GM18511 (cell line): ENCODE results near the gene NOS1AP.
"Not testable (repeated sequence)": the region's sequence is repeated elsewhere in the genome, so short reads cannot be mapped to it uniquely, and the experiment has no call there.

Experiments
- ATAC-seq: cut with Tn5 transposase; IDR thresholded peaks from one replicate; pipeline ENCODE4 v1.9.1; 2021; ENCODE audit warnings: mild to moderate bottlenecking, moderate library complexity; ENCODE audit not compliant: unreplicated experiment

Gene NOS1AP

DNA sequence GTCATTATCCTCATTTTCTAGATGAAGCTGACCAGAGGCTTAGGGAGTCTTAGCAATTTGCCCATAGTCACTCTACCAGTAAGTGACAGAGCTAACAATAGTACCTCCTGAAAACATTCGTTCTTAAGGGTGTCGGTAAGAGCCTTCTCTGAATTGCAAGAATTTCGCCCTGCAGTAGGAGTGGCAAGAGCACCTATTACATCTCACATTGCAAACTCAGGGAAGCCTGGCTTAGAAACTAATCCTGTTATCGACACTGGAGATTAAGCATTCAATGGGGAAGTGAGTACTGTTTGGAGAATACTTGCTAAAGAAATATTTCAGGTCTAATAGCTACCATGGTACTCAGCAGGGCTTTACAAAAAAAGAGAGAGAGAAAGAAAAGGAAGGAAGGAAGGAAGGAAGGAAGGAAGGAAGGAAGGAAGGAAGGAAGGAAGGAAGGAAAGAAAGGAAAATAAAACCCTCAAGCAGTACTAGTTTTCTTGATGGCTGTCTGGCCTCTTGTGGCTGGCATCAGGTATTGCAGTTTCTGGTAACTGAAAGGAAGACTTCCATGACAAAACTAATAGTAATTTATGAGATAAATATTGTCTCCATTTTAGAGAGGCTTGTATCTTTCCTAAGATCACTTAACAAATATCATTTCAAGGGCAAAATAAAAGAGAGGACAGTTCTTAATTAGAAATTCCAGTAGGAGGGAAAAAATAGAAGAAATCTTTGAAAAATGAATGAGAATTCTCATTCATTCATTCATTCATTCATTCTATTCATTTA is 322.5 kb downstream of the NOS1AP start:
- no peak for ATAC-seq

GRCh38 chr1:162396201-162396906 is 326.9 kb downstream of the NOS1AP start:
- no peak for ATAC-seq

DNA sequence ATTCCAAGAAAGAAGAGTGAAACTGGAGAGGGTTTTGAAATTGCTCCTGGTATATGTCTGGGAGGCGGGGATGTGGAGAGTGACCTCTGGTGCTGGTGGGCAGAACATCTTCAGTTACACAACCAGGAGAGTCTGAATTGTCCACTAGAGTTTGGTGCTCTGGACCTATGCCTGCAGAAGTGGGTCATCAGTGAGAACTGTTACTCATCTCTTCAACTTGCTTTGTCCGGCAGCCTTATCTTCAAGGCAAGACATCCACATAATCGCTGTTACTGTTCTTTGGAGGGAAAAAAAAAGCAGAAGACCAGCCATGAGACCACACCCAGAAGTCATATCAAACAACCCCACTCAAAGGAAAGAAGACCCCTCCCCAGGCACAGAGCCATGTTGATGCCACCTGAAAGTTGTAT is 327.6 kb downstream of the NOS1AP start:
- no peak for ATAC-seq

DNA sequence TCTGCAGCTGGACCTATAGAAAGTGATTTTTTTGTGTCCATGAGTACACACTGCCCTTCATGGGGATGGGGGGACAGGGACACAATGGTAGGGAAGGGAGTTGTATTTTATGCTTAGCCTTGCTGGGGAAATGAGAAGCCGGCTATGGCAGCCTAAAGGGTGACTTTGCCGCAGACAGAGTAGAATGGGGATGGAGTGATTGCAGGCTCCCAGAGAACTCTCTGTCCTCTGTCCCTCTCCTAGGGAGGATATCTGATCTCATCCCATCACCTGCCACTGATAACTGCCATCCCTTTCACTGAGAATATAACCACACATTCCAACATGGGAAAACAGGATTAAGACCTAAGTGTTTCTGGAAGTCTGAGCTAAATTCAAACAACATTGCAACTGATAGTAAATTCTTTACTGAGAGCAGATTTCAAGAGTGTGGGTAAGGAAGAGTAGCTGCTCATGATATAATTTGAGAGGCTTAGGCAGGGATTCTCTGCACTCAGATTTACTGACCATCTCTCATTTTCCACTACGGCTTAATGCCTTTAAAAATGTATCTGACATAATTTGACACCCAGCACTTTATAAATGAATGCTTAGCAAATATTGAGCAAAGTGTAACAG is 328.6 kb downstream of the NOS1AP start:
- ATAC-seq = no peak

GRCh38 chr1:162398999-162399580 is 329.6 kb downstream of the NOS1AP start:
- ATAC-seq = no peak

DNA sequence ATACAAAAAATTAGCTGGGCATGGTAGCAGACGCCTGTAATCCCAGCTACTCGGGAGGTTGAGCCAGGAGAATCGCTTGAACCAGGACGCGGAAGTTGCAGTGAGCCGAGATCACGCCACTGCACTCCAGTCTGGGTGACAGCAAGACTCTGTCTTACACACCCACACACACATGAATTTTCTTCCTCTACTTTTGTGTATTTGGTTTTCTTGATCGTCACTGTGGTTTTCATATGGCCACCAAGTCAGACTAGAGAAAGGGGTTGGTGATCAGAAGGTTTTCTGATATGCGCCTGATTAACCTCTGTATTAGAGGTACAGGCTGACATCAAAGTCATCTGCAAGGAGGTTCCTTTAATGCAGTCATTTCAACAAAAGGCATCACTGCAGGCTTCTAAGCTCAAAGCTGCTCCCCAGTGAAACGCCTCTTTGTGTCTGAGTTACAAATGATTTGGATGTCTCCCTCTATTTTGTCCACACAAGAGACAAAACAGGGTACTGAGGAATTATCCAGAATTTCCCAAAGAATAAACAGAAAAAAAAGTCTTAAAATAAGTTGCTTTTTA is 331.4 kb downstream of the NOS1AP start:
- ATAC-seq = no peak

GRCh38 chr1:162404550-162405160 is 335.2 kb downstream of the NOS1AP start:
- no peak for ATAC-seq

GRCh38 chr1:162405800-162406199 is 336.3 kb downstream of the NOS1AP start:
- no peak for ATAC-seq

GRCh38 chr1:162406811-162407210 is 337.3 kb downstream of the NOS1AP start:
- ATAC-seq = no peak

- ATAC-seq = no peak
Measured at GRCh38 chr1:162407539-162407938, 338.0 kb downstream of the NOS1AP start.

GRCh38 chr1:162412002-162412401 is 342.5 kb downstream of the NOS1AP start, which contains the start of gene SH2D1B:
Gene SH2D1B, minus strand, starts transcription at chr1:162412136. Its CDS starts 120 bp downstream, at chr1:162412016.
- no peak for ATAC-seq

DNA sequence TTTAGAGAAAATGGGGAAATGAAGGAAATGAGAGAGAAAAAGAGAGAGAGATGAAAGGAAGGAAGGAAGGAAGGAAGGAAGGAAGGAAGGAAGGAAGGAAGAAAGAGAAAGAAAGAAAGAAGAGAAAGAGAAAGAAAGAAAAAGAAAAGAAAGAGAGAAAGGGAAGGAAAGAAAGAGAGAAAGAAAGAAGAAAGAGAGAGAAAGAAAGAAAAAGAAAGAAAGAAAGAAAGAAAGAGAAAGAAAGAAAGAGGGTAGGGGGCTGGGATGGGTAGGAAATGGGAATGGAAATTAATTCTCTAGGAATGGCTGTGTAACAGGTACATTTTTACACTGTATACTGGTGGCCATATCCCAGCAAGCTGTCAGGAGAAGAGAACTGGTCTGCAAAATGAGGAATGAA is 346.7 kb downstream of the NOS1AP start:
- no peak for ATAC-seq

- ATAC-seq = no peak
Measured at GRCh38 chr1:162416909-162417308, 347.4 kb downstream of the NOS1AP start.

GRCh38 chr1:162417650-162418049 is 348.2 kb downstream of the NOS1AP start:
- no peak for ATAC-seq

GRCh38 chr1:162418584-162418983 is 349.1 kb downstream of the NOS1AP start:
- ATAC-seq = not testable (repeated sequence)

- not testable (repeated sequence) for ATAC-seq
Measured at GRCh38 chr1:162419450-162419931, 350.0 kb downstream of the NOS1AP start.
